HepG2 (cell line): ENCODE results near the gene YPEL4. TPM values are rescaled to one million over a fixed set of nuclear protein-coding genes. Genes with fewer than 3 reads are reported as not detected.
A peak's percentile ranks its signal among the peaks of the same experiment; 100 is the strongest.

ENCODE experiments used
- ATM ChIP-seq: fragments of 450-650 bp; IDR thresholded peaks from 2 replicates; pipeline ENCODE4 v1.7.1; 2017; ENCODE audit warnings: mild to moderate bottlenecking, borderline replicate concordance
- CAMTA2 ChIP-seq: sonication (generic); formaldehyde crosslinking; IDR thresholded peaks from 2 replicates; pipeline ENCODE4 v1.4.0; 2020; ENCODE audit warnings: mild to moderate bottlenecking, missing genetic modification reagents, borderline replicate concordance
- CHD4 ChIP-seq: fragments of 200-600 bp; sonication (generic); IDR thresholded peaks from 2 replicates; pipeline ENCODE4 v1.7.0; 2017; ENCODE audit warnings: mild to moderate bottlenecking, low read length, borderline replicate concordance
- ELF4 ChIP-seq: sonication (generic); formaldehyde crosslinking; IDR thresholded peaks from 2 replicates; pipeline ENCODE4 v1.5.0; 2020; ENCODE audit warnings: missing genetic modification reagents, mild to moderate bottlenecking, moderate library complexity, borderline replicate concordance
- FOXA1 ChIP-seq, 2 experiments: fragments of 450-650 bp in 1 of 2; sonication (generic) in 1 of 2; formaldehyde crosslinking in 1 of 2; IDR thresholded peaks; 2 replicates each; pipeline versions ENCODE4 v1.4.0 to v1.6.1; 2016 to 2020; ENCODE audit warnings: missing genetic modification reagents in 1 of 2
- HCFC1 ChIP-seq: fragments of 150-350 bp; IDR thresholded peaks from 2 replicates; pipeline ENCODE4 v1.6.1; 2014; ENCODE audit warnings: low read depth, low read length
- IRF9 ChIP-seq: sonication (generic); formaldehyde crosslinking; IDR thresholded peaks from 2 replicates; pipeline ENCODE4 v1.8.0; 2022; ENCODE audit warnings: missing genetic modification reagents, mild to moderate bottlenecking, borderline replicate concordance
- KDM3A ChIP-seq: IDR thresholded peaks from 2 replicates; pipeline ENCODE4 v1.6.1; 2018; ENCODE audit warnings: low read depth, missing compliant biosample characterization
- MED8 ChIP-seq: sonication (generic); formaldehyde crosslinking; IDR thresholded peaks from 2 replicates; pipeline ENCODE4 v1.8.1; 2023; ENCODE audit warnings: mild to moderate bottlenecking, missing genetic modification reagents; ENCODE audit not compliant: insufficient replicate concordance
- MTA3 ChIP-seq: sonication (generic); formaldehyde crosslinking; IDR thresholded peaks from 2 replicates; pipeline ENCODE4 v1.4.0; 2020; ENCODE audit warnings: missing genetic modification reagents
- PHF20 ChIP-seq: sonication (generic); formaldehyde crosslinking; IDR thresholded peaks from 2 replicates; pipeline ENCODE4 v1.5.0; 2020; ENCODE audit warnings: mild to moderate bottlenecking, missing genetic modification reagents
- PRDM4 ChIP-seq: sonication (generic); formaldehyde crosslinking; IDR thresholded peaks from 2 replicates; pipeline ENCODE4 v1.9.0; 2021; ENCODE audit warnings: missing genetic modification reagents, borderline replicate concordance
- PREB ChIP-seq: sonication (generic); formaldehyde crosslinking; IDR thresholded peaks from 2 replicates; pipeline ENCODE4 v1.4.0; 2020; ENCODE audit warnings: missing genetic modification reagents
- RAD51 ChIP-seq: fragments of 450-650 bp; IDR thresholded peaks from 2 replicates; pipeline ENCODE4 v1.6.1; 2016; ENCODE audit warnings: borderline replicate concordance
- RELA ChIP-seq: sonication (generic); formaldehyde crosslinking; IDR thresholded peaks from 2 replicates; pipeline ENCODE4 v1.4.0; 2020; ENCODE audit warnings: missing genetic modification reagents
- SUZ12 ChIP-seq: fragments of 150-350 bp; IDR thresholded peaks from 2 replicates; pipeline ENCODE4 v1.6.1; 2014; ENCODE audit warnings: low read depth, low read length
- ZNF256 ChIP-seq: sonication (generic); formaldehyde crosslinking; conservative IDR thresholded peaks from 2 replicates; pipeline ENCODE4 v1.4.0; 2020; ENCODE audit warnings: missing genetic modification reagents
- ZNF326 ChIP-seq: sonication (generic); formaldehyde crosslinking; IDR thresholded peaks from 2 replicates; pipeline ENCODE4 v1.4.0; 2020; ENCODE audit warnings: missing genetic modification reagents, borderline replicate concordance
- ZNF382 ChIP-seq: sonication (generic); formaldehyde crosslinking; IDR thresholded peaks from 2 replicates; pipeline ENCODE4 v1.5.0; 2020; ENCODE audit warnings: missing genetic modification reagents, mild to moderate bottlenecking, borderline replicate concordance
- ZNF572 ChIP-seq: sonication (generic); formaldehyde crosslinking; IDR thresholded peaks from 2 replicates; pipeline ENCODE4 v1.5.1; 2020; ENCODE audit warnings: mild to moderate bottlenecking, missing genetic modification reagents
- ZNF577 ChIP-seq: sonication (generic); formaldehyde crosslinking; IDR thresholded peaks from 2 replicates; pipeline ENCODE4 v1.4.0; 2020; ENCODE audit warnings: mild to moderate bottlenecking, low read depth, missing genetic modification reagents, borderline replicate concordance
- polyA plus RNA-seq, 8 experiments: library from polyadenylated mRNA; depleted of rRNA in 3 of 8; stranded (reverse) in 7 of 8; unstranded in 1 of 8; fragments of >200 nt; fragmentation: Illumina TruSeq in 4 of 8; extraction: Trizol in 4 of 8; gene quantifications; 2 replicates each; pipeline versions ENCODE4 v1.2.1 to v1.2.3, GENCODE V29; 2011 to 2016; ENCODE audit warnings: low read depth in 4 of 8, missing spikeins in 1 of 8, mixed read lengths in 1 of 8; ENCODE audit not compliant: insufficient read depth in 1 of 8
- total RNA-seq, 5 experiments: library from RNA; depleted of rRNA; stranded (reverse); fragments of >200 nt; fragmentation: Illumina TruSeq; extraction: Trizol; gene quantifications; 2 replicates each; pipeline ENCODE4 v1.2.3, GENCODE V29; 2016; ENCODE audit warnings: low read depth in 1 of 5
- TF ChIP-seq, protein P1 (sequence below): sonication (generic); formaldehyde crosslinking; IDR thresholded peaks from 2 replicates; pipeline ENCODE4 v1.4.0; 2020; ENCODE audit warnings: missing genetic modification reagents, borderline replicate concordance
- TF ChIP-seq, protein P2 (sequence below): conservative IDR thresholded peaks from 2 replicates; pipeline ENCODE4 v1.6.1; 2018; ENCODE audit warnings: missing genetic modification reagents

YPEL4 gene
- total and polyA plus RNA-seq, 2 of the 13 experiments (the other 11 are each of a cell fraction or from before 2014, with no cell fraction given), result 0.04 TPM; not detected in 1

DNA sequence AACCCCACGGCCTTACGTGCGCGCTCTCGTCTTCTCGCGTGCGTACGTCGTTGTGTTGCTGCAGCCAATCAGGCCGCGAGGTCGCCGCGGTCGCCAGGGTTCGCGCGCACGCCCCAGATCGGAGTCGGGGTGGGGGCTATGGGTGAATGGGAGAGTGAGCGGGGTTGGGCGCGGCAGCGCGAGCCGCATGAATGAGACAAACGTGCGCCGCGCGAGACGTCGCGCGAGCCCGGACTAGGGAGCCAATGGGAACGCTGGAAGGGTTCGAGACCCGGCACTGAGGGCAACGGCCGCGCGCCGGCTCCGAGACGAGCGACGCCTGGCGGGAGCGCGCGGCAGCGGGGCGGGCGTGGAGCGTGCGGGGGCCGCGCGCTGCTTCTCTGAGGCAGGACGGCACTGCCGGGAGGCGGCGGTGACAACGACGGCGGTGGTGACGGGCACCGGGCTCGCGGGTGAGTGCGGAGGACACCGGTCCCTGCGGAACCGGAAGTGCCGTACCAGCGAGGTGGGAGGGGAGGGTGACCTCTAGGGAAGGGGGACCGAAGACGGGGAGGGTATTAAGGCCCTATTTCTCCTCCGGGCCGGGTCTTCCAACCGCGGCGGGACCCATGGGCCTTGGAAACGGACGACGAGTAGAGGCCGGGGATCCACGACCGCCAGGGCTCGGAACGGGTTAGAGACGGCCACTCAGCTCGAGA, 18.2 kb upstream of the YPEL4 start, which contains the start of gene ZDHHC5 (continued):
- peak; percentile 81 for TF ChIP-seq PHF20 (CRISPR knock-in tag)
- TF ChIP-seq, protein P1, sequence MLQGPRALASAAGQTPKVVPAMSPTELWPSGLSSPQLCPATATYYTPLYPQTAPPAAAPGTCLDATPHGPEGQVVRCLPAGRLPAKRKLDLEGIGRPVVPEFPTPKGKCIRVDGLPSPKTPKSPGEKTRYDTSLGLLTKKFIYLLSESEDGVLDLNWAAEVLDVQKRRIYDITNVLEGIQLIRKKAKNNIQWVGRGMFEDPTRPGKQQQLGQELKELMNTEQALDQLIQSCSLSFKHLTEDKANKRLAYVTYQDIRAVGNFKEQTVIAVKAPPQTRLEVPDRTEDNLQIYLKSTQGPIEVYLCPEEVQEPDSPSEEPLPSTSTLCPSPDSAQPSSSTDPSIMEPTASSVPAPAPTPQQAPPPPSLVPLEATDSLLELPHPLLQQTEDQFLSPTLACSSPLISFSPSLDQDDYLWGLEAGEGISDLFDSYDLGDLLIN (CRISPR knock-in tag), result no peak
- no peak for TF ChIP-seq MTA3 (CRISPR knock-in tag)
- no peak for TF ChIP-seq SUZ12
- TF ChIP-seq CHD4, result no peak
- TF ChIP-seq PREB (CRISPR knock-in tag), result no peak
- TF ChIP-seq HCFC1, result no peak; the same call in 1 of the 2 replicates
- no peak for TF ChIP-seq ZNF577 (CRISPR knock-in tag)
- peak; percentile 38 for TF ChIP-seq MED8 (CRISPR knock-in tag)
- TF ChIP-seq ZNF256 (CRISPR knock-in tag), result peak; percentile 61; the same call in 1 of the 2 replicates
- no peak for TF ChIP-seq ZNF326 (CRISPR knock-in tag)
- TF ChIP-seq PRDM4 (CRISPR knock-in tag), result no peak
- no peak for TF ChIP-seq RAD51
- no peak for TF ChIP-seq ELF4 (CRISPR knock-in tag)
- TF ChIP-seq FOXA1 (IDR thresholded peaks at IDR 0.05), result no peak
- TF ChIP-seq FOXA1 (CRISPR knock-in tag; IDR thresholded peaks at IDR 0.05), result no peak; the same call in 1 of the 2 replicates
- no peak for TF ChIP-seq ATM
- TF ChIP-seq IRF9 (CRISPR knock-in tag), result no peak
- TF ChIP-seq RELA (CRISPR knock-in tag), result no peak
- no peak for TF ChIP-seq CAMTA2 (CRISPR knock-in tag)
- TF ChIP-seq KDM3A (CRISPR knock-in tag), result no peak
- TF ChIP-seq, protein P2, sequence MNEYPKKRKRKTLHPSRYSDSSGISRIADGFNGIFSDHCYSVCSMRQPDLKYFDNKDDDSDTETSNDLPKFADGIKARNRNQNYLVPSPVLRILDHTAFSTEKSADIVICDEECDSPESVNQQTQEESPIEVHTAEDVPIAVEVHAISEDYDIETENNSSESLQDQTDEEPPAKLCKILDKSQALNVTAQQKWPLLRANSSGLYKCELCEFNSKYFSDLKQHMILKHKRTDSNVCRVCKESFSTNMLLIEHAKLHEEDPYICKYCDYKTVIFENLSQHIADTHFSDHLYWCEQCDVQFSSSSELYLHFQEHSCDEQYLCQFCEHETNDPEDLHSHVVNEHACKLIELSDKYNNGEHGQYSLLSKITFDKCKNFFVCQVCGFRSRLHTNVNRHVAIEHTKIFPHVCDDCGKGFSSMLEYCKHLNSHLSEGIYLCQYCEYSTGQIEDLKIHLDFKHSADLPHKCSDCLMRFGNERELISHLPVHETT, result peak; percentile 98
- no peak for TF ChIP-seq ZNF382
- TF ChIP-seq ZNF572 (CRISPR knock-in tag), result no peak
